Kasumi-1 (cell line): ENCODE data around the gene ZNF276.
"Not testable (repeated sequence)": the region's sequence is repeated elsewhere in the genome, so short reads cannot be mapped to it uniquely, and the experiment has no call there.

Experiments
- DNase-seq, 2 experiments: peaks; one replicate each; lab custom pipeline; 2025; lab: John Stamatoyannopoulos, UW

Gene ZNF276, protein sequence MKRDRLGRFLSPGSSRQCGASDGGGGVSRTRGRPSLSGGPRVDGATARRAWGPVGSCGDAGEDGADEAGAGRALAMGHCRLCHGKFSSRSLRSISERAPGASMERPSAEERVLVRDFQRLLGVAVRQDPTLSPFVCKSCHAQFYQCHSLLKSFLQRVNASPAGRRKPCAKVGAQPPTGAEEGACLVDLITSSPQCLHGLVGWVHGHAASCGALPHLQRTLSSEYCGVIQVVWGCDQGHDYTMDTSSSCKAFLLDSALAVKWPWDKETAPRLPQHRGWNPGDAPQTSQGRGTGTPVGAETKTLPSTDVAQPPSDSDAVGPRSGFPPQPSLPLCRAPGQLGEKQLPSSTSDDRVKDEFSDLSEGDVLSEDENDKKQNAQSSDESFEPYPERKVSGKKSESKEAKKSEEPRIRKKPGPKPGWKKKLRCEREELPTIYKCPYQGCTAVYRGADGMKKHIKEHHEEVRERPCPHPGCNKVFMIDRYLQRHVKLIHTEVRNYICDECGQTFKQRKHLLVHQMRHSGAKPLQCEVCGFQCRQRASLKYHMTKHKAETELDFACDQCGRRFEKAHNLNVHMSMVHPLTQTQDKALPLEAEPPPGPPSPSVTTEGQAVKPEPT

DNA sequence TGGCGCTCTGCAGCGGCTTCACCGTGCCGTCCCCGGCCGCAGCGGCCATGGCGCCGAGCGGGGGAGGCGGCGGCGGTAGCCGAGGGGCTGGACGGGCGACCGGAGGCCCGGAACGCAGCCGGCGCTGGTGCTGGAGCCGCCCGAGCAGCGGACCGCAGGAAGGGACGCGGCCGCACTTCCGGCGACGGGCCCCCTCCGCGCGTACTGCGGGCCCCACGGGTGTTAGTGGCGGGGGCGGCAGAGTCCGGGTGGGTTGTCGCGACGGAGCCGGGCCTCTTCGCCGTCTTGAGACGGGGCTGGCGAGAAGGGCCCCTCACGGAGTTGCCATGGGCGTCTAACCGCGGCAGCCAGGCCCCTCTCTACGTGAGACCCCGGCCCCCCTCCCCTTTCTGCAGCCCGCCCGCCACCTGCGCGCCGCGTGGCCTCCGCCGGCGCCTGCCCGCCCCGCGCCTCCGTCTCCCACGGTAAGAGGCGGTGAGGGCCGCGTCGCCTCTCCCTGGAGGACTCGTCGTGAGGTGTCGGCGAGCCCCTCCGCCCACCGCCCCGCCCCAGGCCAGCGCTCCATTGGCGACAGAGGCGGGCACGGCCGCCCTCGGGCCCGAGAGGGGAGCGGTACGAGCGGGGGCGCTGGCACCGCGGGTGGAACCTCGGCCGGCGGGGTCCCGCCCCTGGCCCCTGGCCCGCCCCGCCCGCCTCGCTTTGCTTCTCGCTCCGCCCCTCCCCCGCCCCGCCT lies at the start of gene ZNF276, which contains the start of gene VPS9D1:
Gene ZNF276, plus strand, starts transcription at position 725 of the 733 bp plus-strand sequence. CDS start 104 bp downstream, outside the sequence.
Gene VPS9D1, minus strand, starts transcription at position 86 of the 733 bp plus-strand sequence. Its CDS starts 37 bp downstream, at position 49.
- DNase-seq, result peak; percentile 43 to 62

DNA sequence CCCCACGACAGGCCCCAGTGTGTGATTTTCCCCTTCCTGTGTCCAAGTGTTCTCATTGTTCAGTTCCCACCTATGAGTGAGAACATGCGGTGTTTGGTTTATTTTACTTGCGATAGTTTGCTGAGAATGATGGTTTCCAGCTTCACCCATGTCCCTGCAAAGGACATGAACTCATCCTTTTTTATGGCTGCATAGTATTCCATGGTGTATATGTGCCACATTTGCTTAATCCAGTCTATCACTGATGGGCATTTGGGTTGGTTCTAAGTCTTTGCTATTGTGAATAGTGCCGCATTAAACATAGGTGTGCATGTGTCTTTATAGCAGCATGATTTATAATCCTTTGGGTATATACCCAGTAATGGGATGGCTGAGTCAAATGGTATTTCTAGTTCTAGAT lies 49.8 kb upstream of the ZNF276 start:
- not testable (repeated sequence) for DNase-seq

DNA sequence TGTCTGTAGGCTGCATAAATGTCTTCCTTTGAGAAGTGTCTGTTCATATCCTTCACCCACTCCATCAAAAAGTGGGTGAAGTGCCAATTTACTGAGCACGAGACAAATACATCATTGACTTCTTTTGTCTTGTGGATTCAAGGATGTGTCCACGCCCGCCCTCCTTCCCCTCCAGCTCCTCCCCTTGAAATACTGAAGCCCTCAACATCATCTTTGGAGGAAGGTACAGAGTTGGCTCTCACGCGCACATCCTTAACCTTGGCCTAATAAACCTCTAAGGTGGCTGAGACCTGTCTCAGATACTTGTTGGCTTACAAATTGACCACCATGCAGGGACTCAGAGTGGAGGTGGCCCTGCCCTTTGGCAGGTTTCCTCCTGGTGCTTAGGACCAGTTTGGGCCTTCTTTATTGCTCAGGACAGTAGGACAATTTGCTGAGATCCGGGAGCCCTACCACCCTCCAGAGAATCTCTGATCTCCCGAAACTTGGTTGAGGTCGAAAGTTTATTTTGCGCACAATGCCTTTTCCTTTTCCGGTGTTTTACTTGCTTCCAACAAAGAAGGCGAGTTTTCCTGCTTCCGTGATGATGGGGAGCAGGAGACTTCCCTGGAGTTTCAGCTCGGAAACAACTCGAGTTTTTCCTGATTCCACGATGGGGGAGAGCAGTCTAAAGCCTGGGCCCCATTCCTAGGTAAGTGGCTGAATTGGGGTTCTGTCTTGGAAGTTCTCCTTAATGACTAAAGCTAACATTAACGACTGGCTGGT lies 49.0 kb upstream of the ZNF276 start:
- no peak for DNase-seq

DNA sequence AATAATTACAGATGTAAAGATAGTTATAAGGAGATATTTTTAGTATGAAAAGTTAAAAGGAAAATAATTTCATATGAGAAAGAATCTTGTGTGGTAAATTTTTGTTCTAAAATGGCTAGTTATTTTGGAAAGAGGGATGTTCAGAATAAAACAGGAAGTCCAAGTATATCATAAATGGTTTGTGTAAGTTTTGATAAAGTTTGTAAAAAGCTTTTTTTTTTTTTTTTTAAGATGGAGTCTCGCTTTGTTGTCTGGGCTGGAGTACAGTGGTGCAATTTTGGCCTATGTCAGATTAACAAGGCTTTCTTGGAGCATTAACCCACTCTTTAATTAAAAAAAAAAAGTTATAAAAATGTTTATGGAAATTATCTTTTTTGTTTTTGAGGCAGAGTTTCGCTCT lies 43.1 kb upstream of the ZNF276 start:
- peak in 1 of 2 experiments; percentile 22 for DNase-seq

DNA sequence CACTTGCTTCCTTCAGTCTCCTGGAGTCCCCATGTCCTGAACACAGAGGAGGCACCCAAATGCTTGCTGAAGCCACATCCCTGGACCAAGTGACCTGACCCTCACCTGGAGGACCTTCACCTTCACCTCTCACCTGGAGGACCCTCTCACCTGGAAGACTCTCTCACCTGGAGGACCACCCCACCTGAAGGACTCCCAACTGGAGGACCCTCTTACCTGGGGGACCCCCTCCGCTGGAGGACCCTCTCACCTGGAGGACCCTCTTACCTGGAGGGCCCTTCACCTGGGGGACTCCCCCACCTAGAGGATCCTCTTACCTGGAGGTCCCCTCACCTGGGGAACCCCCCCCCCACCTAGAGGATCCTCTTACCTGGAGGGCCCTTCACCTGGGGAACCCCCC lies 35.4 kb upstream of the ZNF276 start:
- DNase-seq, result no peak

DNA sequence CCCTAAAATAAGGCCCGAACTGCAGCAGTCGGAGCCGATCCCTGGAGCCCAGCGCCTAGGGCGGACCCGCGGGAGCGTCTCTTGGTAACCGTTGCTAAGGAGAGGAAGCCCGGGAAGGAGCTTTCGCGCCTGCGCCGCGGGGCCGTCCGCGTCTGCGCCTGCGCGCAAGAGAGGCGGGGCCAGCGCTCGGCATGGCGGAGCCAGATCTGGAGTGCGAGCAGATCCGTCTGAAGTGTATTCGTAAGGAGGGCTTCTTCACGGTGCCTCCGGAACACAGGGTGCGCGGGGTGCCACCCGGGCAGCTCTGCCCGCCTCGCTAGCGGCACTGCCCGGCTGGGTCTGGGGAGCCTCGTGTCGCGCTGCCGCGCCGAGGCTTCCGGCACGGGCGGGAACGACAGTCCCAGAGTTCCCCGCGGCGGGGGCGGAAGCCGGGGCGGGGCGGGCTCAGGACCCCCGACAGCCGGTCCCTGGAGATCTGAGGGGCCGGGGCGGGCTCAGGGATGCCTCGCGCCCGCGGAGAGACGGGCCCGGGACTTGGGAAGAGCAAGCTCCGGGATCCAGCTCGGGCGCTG lies 34.7 kb upstream of the ZNF276 start, which contains the start of gene CDK10:
Gene CDK10, plus strand, starts transcription at position 170 of the 572 bp plus-strand sequence. Its CDS starts 22 bp downstream, at position 192.
- peak; percentile 82 to 86 for DNase-seq

DNA sequence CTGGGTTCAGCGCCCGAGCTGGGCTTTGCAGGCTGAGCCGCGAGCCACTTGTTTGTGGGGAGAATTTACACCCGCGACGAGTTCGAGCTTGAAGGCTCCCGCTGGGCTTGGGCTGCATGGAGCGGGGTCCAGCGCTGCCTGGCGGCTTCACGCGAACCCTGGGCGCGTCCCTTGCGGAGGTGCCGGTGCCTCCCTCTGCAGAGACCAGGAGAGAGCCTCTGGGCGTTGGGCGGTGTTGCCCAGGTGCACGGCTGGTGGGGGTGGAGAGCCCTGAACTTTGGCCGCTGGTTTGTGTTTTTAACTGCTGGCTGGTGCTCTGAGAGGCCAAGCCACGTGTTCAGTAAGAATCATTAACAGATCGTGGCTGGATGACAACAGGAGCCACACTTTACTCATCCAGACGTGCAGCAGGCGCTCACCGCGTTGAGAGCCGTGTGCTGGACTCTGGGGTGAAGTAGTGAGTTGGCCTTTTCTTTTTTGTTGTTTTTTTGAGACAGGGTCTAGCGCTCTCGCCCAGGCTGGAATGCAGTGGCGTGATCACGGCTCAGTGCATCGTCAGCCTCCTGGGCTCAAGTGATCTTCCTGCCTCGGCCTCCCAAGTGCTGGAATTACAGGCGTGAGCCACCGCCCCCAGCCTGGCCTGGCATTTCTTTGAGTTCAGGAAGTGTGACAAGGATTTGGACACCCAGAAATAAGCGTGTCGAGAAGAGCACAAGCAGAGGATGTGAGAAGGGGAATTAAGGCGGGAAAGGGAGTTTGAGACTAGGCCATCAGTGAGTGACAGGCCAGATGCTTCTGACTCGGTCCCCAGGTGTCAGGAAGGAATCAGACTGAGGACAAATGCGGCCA lies 34.0 kb upstream of the ZNF276 start:
- DNase-seq, result no peak

DNA sequence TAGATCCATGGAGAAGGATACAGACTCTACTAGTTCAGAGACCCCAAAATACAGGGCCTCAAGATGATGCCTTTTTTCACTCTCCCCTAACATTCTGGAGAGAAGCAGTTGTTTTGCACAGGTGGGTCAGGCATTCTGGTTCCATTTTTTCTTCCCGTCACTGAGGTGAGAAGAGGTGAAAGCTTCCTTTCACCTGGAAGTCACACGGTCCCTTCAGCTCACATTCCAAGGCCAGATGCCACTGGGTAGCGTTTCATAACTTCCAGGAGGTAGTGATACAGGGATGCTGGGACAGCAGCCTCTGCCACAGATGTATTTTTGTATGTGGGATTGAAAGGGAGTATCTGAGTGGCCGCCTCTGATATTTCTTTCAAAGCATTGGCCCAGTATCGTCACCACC lies 32.9 kb upstream of the ZNF276 start:
- no peak for DNase-seq

DNA sequence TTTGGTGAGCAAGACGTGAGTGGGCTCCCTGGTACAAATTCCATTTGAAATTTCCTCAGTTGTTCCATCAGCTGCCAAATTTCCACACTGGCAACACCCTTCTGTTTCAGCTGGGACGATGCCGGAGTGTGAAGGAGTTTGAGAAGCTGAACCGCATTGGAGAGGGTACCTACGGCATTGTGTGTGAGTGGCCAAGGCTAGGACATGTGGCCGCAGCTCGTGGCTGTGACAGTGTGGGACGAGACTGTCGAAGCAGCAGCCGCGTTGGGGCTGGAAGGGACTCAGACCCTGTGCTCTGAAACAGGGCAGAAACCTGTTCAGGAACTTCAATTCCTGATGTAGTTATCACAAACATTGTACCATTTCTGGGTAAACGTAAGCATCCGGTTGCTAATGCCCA lies 32.2 kb upstream of the ZNF276 start:
- DNase-seq, result no peak

DNA sequence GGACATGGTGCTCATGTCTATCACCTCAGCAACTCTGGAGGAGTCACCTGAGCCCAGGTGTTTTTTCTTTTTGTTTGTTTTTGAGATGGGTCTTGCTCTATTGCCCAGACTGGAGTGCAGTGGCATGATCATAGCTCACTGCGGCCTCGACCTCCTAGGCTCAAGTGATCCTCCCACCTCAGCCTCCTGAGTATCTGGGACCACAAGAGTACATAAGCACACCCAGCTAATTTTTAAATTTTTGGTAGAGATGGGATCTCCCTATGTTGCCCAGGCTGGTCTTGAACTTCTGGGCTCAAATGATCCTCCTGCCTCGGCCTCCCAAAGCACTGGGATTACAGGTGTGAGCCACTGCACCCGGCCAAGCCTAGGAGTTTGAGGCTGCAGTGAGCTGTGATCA lies 31.7 kb upstream of the ZNF276 start:
- not testable (repeated sequence) for DNase-seq

DNA sequence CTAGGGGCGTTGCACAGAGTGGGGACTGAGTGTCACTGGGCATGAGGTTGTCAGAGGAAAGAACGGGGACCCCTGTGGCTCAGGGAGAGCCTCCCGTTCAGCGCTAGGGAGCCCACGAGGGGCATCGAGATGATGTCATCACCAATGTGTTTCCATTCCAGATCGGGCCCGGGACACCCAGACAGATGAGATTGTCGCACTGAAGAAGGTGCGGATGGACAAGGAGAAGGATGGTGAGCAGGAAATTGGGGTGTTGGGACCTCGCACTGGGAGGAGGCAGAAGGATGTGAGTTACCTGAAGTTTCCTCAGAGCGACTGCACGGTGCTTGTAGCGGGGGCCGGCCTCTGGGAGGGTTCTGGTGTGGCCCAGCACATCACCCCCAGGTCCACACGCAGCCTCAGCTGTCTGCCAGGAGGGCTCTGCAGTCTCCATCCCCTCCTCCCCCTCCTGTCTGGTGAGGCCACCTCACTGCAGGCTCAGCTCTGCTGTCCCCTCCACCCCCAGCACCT lies 30.9 kb upstream of the ZNF276 start:
- DNase-seq, result no peak

DNA sequence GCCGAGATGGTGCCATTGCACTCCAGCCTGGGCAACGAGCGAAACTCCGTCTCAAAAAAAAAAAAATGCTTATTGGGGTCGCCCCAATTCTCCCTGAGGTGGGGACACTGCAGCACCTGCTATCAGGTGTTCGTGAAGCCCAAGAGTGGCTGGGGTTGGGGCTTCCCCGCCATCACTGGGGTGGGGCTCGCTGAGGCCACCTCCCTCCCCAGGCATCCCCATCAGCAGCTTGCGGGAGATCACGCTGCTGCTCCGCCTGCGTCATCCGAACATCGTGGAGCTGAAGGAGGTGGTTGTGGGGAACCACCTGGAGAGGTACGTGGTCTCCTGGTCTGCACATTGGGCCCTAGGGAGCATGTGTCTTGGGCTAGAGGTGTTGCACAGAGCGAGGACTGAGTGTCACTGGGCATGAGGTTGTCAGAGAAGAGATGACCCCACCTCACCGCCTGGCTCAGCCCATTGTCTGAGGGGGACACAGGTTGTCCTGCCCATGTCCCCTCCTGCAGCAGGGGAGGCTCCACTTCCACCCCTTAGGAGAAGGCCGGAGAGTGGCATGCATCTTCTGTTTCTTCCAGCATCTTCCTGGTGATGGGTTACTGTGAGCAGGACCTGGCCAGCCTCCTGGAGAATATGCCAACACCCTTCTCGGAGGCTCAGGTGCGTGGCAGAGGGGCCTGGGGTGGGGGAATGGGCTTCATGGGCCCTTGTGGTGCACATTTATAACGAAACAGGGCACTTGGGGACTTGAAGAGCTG lies 29.9 kb upstream of the ZNF276 start:
- DNase-seq, result no peak

DNA sequence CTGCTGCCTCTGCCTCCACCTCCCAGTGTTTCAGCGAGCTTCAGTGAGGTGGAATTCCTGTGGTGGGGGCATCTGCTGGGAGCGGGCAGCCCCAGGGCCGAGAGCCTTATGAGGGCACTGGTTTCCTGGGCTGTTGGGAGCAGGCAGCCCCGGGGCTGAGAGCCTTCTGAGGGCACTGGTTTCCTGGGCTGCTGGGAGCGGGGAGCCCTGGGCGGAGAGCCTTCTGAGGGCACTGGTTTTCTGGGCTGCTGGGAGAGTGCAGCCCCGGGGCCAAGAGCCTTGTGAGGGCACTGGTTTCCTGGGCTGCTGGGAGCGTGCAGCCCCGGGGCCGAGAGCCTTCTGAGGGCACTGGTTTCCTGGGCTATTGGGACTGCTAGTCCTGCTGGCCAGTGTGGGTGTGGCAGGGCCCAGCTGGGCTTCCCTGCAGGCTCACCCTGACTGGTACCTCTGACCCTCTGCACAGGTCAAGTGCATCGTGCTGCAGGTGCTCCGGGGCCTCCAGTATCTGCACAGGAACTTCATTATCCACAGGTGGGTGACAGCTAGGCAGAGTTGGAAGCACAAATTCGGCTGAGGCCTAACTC lies 29.3 kb upstream of the ZNF276 start:
- no peak for DNase-seq

DNA sequence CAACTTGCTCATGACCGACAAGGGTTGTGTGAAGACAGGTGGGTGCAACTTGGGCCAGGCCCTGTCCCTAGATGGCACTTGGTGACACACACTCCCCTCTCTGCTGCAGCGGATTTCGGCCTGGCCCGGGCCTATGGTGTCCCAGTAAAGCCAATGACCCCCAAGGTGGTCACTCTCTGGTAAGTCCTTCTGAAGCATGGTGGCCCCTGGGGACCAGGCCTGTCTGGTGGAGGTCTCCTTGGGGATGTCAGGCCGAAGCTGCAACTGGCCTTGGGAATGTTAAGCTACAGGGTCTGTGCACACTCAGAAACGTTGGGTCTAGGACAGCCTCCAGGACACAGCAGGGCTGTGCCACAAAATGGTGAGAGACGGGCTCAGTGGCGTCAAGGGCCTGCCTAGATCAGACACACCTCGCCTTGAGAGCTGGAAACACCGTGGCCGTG lies 28.0 kb upstream of the ZNF276 start:
- DNase-seq, result no peak

DNA sequence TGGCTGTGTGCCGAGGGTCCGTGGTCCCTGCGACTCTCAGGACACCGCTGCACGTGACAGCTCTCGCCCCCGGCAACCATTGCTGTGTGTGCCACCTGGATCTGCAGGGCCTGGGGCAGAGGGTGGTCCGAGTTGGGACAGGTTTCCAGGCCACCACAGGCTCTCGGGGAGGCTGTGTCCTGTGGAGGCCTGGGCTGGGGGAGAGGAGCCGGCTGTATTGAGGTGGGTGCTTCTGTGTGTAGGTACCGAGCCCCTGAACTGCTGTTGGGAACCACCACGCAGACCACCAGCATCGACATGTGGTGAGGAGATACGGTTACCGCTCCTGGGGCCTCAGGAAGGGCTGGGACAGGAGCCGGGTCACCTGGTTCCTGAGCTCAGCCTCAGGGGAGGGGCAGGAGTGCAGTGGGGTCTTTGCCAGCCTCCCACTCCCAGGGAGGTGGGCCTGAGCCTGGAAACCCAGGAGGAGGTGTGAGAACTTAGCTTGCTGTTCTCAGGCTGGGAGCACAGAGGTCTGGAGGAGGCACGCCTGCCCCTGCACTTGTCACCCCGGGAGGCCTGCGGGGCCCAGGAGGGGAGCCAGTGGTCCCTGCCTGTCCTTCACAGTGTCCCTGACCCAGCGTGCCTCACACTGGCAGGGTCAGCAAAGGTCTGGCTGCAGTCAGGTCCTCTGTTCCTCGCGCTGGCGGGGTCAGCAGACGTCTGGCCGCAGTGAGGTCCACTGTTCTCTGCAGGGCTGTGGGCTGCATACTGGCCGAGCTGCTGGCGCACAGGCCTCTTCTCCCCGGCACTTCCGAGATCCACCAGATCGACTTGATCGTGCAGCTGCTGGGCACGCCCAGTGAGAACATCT lies 27.2 kb upstream of the ZNF276 start:
- no peak for DNase-seq

DNA sequence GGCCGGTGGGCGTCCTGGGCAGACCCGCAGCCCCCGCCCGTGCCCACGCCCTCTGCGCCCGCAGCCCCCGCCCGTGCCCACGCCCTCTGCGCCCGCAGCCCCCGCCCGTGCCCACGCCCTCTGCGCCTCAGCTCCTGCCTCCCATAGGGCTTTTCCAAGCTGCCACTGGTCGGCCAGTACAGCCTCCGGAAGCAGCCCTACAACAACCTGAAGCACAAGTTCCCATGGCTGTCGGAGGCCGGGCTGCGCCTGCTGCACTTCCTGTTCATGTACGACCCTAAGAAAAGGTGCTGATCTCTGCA lies 26.6 kb upstream of the ZNF276 start:
- not testable (repeated sequence) for DNase-seq

DNA sequence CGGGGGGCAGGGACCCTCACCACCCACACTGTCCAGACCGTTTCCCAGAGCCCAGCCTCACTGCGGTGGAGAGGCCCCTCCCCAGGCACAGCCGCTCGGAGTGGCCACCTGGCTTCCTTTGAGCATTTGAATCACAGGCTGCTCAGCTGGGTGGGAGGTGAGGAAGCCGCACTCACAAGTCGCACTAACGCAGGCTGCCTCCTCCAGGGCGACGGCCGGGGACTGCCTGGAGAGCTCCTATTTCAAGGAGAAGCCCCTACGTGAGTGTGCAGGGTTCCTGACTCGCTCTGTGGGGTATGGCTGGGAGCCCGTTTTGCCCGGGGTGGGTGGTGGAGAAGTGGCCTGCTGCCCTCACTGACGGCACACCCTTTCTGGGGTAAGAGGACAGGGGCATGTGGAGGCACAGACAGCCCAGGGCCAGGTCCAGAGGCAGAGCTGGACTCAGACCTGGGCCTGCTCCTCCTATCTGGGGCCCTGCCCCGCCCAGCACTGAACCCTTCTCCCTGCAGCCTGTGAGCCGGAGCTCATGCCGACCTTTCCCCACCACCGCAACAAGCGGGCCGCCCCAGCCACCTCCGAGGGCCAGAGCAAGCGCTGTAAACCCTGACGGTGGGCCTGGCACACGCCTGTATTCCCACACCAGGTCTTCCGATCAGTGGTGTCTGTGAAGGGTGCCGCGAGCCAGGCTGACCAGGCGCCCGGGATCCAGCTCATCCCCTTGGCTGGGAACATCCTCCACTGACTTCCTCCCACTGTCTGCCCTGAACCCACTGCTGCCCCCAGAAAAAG lies 26.1 kb upstream of the ZNF276 start:
- DNase-seq, result no peak
